Measurements from ENCODE around the gene PLCL2.

PLCL2 gene

DNA sequence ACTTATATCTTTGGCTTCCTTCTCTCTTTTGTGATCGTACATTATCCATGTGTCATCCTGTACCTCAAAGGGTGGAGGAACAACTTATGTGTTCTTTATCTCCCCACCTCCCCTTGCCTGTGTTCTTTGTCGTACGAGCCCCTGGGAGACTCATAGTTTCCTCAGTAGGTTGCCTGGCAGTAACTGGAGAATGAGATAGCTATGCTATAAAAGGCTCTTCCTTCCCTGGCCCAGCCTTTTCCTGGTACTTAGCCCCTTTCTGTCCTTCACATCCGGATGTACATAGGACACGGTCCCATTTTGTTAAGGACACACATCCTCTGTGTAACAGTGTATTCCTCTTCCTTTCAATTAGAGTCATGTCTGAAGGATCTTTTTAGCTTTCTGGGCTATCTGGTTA lies 32.1 kb downstream of the PLCL2 start:
- peaks cover 4% of the 10 kb centered on the region for H3K4me1 ChIP-seq (ENCODE audit: control insufficient read depth, insufficient read depth, low read length)
- no peaks in the 10 kb centered on the region for H3K36me3 ChIP-seq (ENCODE audit: control insufficient read depth, insufficient read depth, low read length)
- no peak overlapping the region for H3K4me3 ChIP-seq (ENCODE audit: insufficient read depth, low read depth, low read length)
- no peaks in the 10 kb centered on the region for H3K9me3 ChIP-seq (ENCODE audit: control insufficient read depth, low read length)
- no peak overlapping the region for H3K27ac ChIP-seq (ENCODE audit: insufficient read depth, low read depth, low read length, poor library complexity, severe bottlenecking)
- no peaks in the 10 kb centered on the region for H3K27me3 ChIP-seq (ENCODE audit: control insufficient read depth, insufficient read depth, low read length, poor library complexity, severe bottlenecking)
- WGBS, 2 experiments = 32 to 47% methylated on average over 4 to 5 of the region's 5 CpGs

DNA sequence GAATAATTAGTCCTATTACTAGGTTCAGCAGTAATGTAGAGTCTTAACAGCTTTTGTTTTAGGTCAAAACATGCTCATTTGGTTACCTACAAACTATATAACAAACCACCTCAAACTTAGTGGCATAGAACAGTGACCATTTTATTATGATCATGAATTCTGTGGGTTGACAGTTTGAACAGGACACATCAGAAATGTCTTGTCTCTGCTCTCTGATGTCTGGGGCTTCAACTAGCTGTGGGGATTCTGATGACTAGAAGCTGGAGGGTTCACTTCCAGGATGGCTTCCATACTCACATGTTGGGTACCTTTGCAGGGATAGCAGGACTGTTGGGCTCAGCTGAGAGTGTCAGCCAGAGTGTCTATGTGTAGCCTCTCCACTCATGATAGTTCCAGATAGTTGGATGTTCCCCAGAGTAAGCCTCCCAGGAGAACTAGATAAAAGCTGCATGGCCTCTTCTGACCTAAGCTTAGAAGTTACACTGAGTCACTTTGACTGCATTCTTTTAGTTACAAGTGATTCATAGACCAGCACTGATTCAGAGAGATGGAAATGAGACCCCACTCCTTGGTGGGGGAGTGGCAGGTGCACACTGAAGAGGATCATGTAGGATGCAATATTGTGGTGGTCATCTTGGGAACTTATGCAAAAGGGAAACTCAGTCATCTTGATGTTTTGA lies 32.6 kb downstream of the PLCL2 start:
- Histone ChIP-seq H3K27ac (ENCODE audit: insufficient read depth, low read depth, low read length, poor library complexity, severe bottlenecking) (no peak overlapping the region), H3K4me1 (ENCODE audit: control insufficient read depth, insufficient read depth, low read length) (peaks cover 4% of the 10 kb centered on the region), H3K9me3 (ENCODE audit: control insufficient read depth, low read length) (no peaks in the 10 kb centered on the region), H3K36me3 (ENCODE audit: control insufficient read depth, insufficient read depth, low read length) (no peaks in the 10 kb centered on the region), H3K27me3 (ENCODE audit: control insufficient read depth, insufficient read depth, low read length, poor library complexity, severe bottlenecking) (no peaks in the 10 kb centered on the region), H3K4me3 (ENCODE audit: insufficient read depth, low read depth, low read length) (no peak overlapping the region)

DNA sequence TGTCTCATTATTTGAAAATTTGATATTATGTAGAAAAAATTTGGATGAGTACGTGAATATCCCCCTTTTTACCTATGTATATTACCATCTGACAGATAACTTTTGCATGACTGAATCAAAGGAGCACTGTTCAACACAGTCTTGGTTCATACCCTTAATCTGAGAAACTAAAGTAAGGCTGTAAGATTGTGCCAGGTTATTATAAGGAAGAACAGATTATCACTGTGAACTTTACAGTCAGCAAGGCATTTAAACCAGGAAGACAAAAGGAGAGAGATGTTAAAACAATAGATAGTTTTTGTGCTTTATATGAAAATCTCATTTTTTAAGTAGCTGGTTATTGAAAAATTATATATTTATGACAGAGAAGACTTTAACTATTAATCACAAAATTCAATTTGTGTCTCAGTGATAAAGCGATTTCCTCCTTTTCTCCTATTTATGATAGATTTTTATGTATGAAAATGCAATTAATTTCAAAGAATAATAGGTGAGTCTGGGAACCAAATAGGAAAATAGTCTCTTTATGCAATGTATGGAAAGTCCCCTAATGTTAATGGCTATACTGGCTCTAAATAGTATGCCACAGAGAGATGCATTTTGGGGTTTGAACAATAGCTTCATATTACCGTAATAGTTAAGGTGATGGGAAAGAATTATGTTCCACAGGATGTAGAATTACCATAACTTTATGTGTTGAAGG lies 33.4 kb downstream of the PLCL2 start:
- Histone ChIP-seq H3K36me3 (ENCODE audit: control insufficient read depth, insufficient read depth, low read length) (no peaks in the 10 kb centered on the region), H3K4me1 (ENCODE audit: control insufficient read depth, insufficient read depth, low read length) (peaks cover under 1% of the 10 kb centered on the region), H3K9me3 (ENCODE audit: control insufficient read depth, low read length) (no peaks in the 10 kb centered on the region), H3K27me3 (ENCODE audit: control insufficient read depth, insufficient read depth, low read length, poor library complexity, severe bottlenecking) (no peaks in the 10 kb centered on the region), H3K4me3 (ENCODE audit: insufficient read depth, low read depth, low read length) (no peak overlapping the region), H3K27ac (ENCODE audit: insufficient read depth, low read depth, low read length, poor library complexity, severe bottlenecking) (no peak overlapping the region)
- 96 to 97% methylated on average over 2 of the region's 3 CpGs for WGBS, 2 experiments

DNA sequence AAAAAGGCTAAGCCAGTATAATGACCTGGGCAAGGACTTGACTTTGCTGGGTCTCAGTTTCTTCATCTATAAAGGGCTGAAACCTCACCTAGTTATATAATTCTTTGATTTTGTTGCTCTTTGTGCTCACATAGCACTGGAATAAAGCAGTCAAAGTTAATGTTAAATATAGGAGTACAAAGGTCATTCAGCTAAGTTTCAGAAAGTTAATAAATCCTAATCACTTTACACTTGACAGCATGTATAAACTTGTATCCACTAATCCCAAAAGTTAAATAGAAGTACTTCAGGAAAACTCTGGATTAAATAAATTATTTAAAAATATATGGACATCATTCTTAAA lies 33.9 kb downstream of the PLCL2 start:
- no peak overlapping the region for H3K4me3 ChIP-seq (ENCODE audit: insufficient read depth, low read depth, low read length)
- no peaks in the 10 kb centered on the region for H3K4me1 ChIP-seq (ENCODE audit: control insufficient read depth, insufficient read depth, low read length)
- H3K27ac ChIP-seq (ENCODE audit: insufficient read depth, low read depth, low read length, poor library complexity, severe bottlenecking) = no peak overlapping the region
- H3K36me3 ChIP-seq (ENCODE audit: control insufficient read depth, insufficient read depth, low read length) = no peaks in the 10 kb centered on the region
- H3K9me3 ChIP-seq (ENCODE audit: control insufficient read depth, low read length) = no peaks in the 10 kb centered on the region
- no peaks in the 10 kb centered on the region for H3K27me3 ChIP-seq (ENCODE audit: control insufficient read depth, insufficient read depth, low read length, poor library complexity, severe bottlenecking)

DNA sequence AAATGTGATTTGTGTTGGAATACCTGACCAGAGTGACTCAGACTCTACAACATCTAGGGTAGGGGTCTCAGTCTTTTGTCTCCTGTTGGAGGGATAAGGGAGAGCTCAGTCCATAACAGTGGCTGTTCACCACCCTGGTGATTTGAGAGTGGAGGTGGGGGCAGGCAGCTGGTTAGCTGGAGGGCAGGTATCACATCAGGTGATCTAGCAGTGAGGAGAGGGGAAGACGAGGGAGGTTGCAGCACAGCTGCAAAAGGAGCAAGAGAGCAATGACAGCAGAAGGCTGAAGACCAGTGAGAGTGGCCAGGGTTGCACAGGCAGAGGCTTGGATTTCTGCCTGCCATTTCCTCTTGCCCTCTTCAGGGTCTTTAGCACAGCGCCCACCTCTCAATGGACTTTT lies 38.4 kb downstream of the PLCL2 start:
- 64 to 75% methylated on average over 2 of the region's 2 CpGs for WGBS, 2 experiments
- H3K9me3 ChIP-seq (ENCODE audit: control insufficient read depth, low read length) = no peaks in the 10 kb centered on the region
- no peak overlapping the region for H3K4me3 ChIP-seq (ENCODE audit: insufficient read depth, low read depth, low read length)
- H3K4me1 ChIP-seq (ENCODE audit: control insufficient read depth, insufficient read depth, low read length) = no peaks in the 10 kb centered on the region
- no peaks in the 10 kb centered on the region for H3K36me3 ChIP-seq (ENCODE audit: control insufficient read depth, insufficient read depth, low read length)
- no peaks in the 10 kb centered on the region for H3K27me3 ChIP-seq (ENCODE audit: control insufficient read depth, insufficient read depth, low read length, poor library complexity, severe bottlenecking)
- no peak overlapping the region for H3K27ac ChIP-seq (ENCODE audit: insufficient read depth, low read depth, low read length, poor library complexity, severe bottlenecking)

DNA sequence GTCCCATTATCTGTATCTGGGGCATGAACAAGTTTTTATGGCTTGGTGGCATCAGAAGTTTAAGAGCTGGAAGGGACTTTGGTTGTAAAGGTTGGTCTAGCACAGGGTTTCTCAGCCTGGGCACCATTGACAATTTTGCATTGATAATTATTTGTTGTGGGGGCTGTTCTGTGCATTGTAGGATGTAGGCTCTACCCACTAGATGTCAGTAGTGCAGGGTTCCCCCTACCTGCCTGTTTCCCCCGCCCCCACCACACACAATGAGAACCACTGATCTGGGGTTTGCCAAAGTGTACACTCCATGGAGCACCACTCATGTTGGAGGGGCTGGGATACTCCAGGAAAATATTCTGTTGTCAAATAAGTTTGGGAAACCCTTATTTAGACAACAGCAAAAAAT lies 42.7 kb downstream of the PLCL2 start:
- 75% methylated on average over 1 of the region's 1 CpG; no CpG with 5 or more reads in 1 of the 2 experiments for WGBS, 2 experiments
- Histone ChIP-seq H3K4me3 (ENCODE audit: insufficient read depth, low read depth, low read length) (no peak overlapping the region), H3K4me1 (ENCODE audit: control insufficient read depth, insufficient read depth, low read length) (no peaks in the 10 kb centered on the region), H3K27ac (ENCODE audit: insufficient read depth, low read depth, low read length, poor library complexity, severe bottlenecking) (no peak overlapping the region), H3K36me3 (ENCODE audit: control insufficient read depth, insufficient read depth, low read length) (no peaks in the 10 kb centered on the region), H3K27me3 (ENCODE audit: control insufficient read depth, insufficient read depth, low read length, poor library complexity, severe bottlenecking) (no peaks in the 10 kb centered on the region), H3K9me3 (ENCODE audit: control insufficient read depth, low read length) (no peaks in the 10 kb centered on the region)

DNA sequence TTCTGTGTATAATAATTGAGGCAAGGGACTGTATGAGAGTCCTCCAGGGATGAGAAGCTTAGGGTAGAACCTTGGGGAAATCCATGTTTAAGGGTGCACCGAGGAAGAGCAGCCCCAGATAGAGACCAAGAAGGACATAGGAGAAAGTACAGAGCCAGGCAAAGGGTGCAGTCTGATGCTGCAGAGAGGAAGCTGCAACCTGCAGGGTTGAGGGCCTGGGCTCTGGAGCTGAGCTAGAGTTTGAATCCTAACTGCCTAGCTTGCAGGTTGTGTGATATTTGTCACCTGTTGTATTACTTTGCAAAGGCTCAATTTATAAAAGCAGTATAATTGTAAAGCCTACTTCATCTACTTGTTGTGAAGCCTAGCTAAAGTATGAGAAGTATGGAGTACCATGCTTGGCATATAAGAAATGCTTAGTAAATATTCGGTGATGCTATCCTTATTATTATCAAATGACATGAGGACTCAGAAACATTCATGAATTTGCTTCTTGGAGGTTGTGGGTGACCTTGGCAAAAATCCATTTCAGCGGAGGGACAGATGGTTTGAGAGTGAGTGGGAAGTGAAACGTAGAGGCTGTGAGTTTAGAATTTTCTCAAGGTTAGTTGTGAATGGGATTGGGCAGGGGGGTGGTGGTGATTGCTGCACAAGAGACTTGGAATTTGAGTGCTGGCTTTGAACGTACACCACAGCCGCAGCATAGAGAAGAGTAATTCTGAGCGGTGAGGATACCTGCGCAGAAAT lies 43.8 kb downstream of the PLCL2 start:
- WGBS, 2 experiments = 68 to 73% methylated on average over 4 of the region's 8 CpGs
- H3K4me1 ChIP-seq (ENCODE audit: control insufficient read depth, insufficient read depth, low read length) = no peaks in the 10 kb centered on the region
- H3K27me3 ChIP-seq (ENCODE audit: control insufficient read depth, insufficient read depth, low read length, poor library complexity, severe bottlenecking) = no peaks in the 10 kb centered on the region
- H3K4me3 ChIP-seq (ENCODE audit: insufficient read depth, low read depth, low read length) = no peak overlapping the region
- H3K36me3 ChIP-seq (ENCODE audit: control insufficient read depth, insufficient read depth, low read length) = no peaks in the 10 kb centered on the region
- H3K27ac ChIP-seq (ENCODE audit: insufficient read depth, low read depth, low read length, poor library complexity, severe bottlenecking) = no peak overlapping the region
- H3K9me3 ChIP-seq (ENCODE audit: control insufficient read depth, low read length) = no peaks in the 10 kb centered on the region

DNA sequence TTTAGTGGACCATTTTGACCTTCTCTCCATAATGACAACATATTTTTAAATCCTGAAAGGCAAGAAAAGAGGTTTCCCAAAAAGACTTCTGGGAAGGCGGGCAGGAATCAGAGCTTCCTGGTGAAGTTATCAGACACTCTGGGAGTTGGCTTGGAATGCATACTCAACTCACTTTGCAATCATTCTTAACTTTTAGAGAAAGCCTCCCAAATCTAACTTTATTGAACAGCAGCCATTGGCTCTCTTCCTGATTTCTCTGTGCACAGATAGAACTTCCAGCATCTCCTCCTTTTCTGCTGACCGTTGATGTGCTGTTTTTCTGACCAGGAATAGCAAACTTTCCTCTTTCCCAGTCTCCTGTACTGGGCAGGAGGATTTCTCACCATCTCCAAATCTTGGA lies 44.6 kb downstream of the PLCL2 start:
- H3K4me1 ChIP-seq (ENCODE audit: control insufficient read depth, insufficient read depth, low read length) = no peaks in the 10 kb centered on the region
- no peaks in the 10 kb centered on the region for H3K27me3 ChIP-seq (ENCODE audit: control insufficient read depth, insufficient read depth, low read length, poor library complexity, severe bottlenecking)
- H3K27ac ChIP-seq (ENCODE audit: insufficient read depth, low read depth, low read length, poor library complexity, severe bottlenecking) = no peak overlapping the region
- no peak overlapping the region for H3K4me3 ChIP-seq (ENCODE audit: insufficient read depth, low read depth, low read length)
- 91 to 97% methylated on average over 2 of the region's 2 CpGs for WGBS, 2 experiments
- H3K36me3 ChIP-seq (ENCODE audit: control insufficient read depth, insufficient read depth, low read length) = no peaks in the 10 kb centered on the region
- no peaks in the 10 kb centered on the region for H3K9me3 ChIP-seq (ENCODE audit: control insufficient read depth, low read length)

DNA sequence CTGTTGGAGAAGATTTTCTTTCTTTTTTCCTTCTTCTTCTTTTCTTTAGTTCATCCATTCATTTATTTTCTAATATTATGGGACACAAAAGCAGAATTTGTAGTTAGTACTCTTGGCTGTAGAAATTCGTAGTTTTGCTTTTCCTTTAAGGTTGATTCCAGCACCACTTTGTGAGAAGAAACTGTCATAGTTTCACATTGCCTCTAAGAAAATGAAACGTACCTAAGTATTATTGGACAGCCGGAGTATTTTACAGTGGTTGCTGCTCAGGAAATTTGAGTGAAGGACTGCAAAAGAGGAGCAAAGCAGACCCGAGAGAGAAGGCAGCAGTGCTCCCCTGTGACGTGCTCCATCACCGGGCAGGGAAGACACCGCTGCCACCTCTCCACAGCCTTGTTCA lies 48.1 kb downstream of the PLCL2 start:
- no peaks in the 10 kb centered on the region for H3K9me3 ChIP-seq (ENCODE audit: control insufficient read depth, low read length)
- H3K27ac ChIP-seq (ENCODE audit: insufficient read depth, low read depth, low read length, poor library complexity, severe bottlenecking) = no peak overlapping the region
- no peaks in the 10 kb centered on the region for H3K27me3 ChIP-seq (ENCODE audit: control insufficient read depth, insufficient read depth, low read length, poor library complexity, severe bottlenecking)
- H3K4me1 ChIP-seq (ENCODE audit: control insufficient read depth, insufficient read depth, low read length) = no peaks in the 10 kb centered on the region
- WGBS, 2 experiments = 92 to 94% methylated on average over 7 of the region's 7 CpGs
- no peaks in the 10 kb centered on the region for H3K36me3 ChIP-seq (ENCODE audit: control insufficient read depth, insufficient read depth, low read length)
- no peak overlapping the region for H3K4me3 ChIP-seq (ENCODE audit: insufficient read depth, low read depth, low read length)

DNA sequence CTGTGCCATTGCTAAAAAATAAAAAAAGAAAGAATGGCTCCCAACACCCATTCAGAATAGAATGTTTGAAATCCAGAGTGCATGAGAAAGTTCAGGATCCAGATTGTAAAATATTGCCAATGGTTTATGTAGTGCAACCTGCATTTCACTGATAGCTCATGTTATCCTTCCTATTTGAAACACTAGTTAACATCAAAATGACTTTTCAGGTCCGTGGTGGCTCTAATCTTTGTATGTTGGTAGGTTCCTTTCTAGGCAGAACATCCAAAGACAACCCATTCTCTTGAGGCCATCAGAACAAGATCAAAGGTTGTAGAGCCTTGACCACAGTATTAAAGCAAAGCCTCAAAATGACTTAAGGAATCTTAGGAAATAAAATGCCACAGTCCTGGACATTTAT lies 51.0 kb downstream of the PLCL2 start:
- no peaks in the 10 kb centered on the region for H3K9me3 ChIP-seq (ENCODE audit: control insufficient read depth, low read length)
- no peak overlapping the region for H3K4me3 ChIP-seq (ENCODE audit: insufficient read depth, low read depth, low read length)
- H3K27me3 ChIP-seq (ENCODE audit: control insufficient read depth, insufficient read depth, low read length, poor library complexity, severe bottlenecking) = no peaks in the 10 kb centered on the region
- H3K36me3 ChIP-seq (ENCODE audit: control insufficient read depth, insufficient read depth, low read length) = no peaks in the 10 kb centered on the region
- WGBS, 2 experiments = 86 to 88% methylated on average over 1 of the region's 1 CpG
- H3K27ac ChIP-seq (ENCODE audit: insufficient read depth, low read depth, low read length, poor library complexity, severe bottlenecking) = no peak overlapping the region
- peaks cover 2% of the 10 kb centered on the region for H3K4me1 ChIP-seq (ENCODE audit: control insufficient read depth, insufficient read depth, low read length)

Measured in ectodermal cell (in vitro differentiated cells).